OCI-LY7 (cell line): ENCODE measurements around the gene RNF114.

ENCODE experiments used
- CTCF ChIP-seq: fragments of 200-600 bp; sonication (generic); conservative IDR thresholded peaks from 2 replicates; pipeline ENCODE4 v1.5.1; 2014; ENCODE audit warnings: mild to moderate bottlenecking, antibody characterized with exemption, low read length, moderate library complexity, mixed read lengths
- EZH2phosphoT487 ChIP-seq: fragments of 200-600 bp; sonication (generic); IDR thresholded peaks from 2 replicates; pipeline ENCODE4 v1.6.1; 2018; ENCODE audit warnings: low read depth, borderline replicate concordance, mild to moderate bottlenecking, mixed run types, antibody characterized with exemption, low read length, moderate library complexity, mixed read lengths

- TF ChIP-seq CTCF = no peak
- no peak for TF ChIP-seq EZH2phosphoT487
Observed at GRCh38 chr20:49983848-49984408, 47.7 kb downstream of the RNF114 start.
